GM19099 (cell line): ENCODE results near the gene DKK3.

ENCODE experiments used
- POLR2A ChIP-seq: IDR thresholded peaks from 3 replicates; pipeline ENCODE4 v1.6.1; 2011; ENCODE audit warnings: low read depth; ENCODE audit not compliant: insufficient read length; ENCODE audit errors: extremely low read depth

The DKK3 gene

DNA sequence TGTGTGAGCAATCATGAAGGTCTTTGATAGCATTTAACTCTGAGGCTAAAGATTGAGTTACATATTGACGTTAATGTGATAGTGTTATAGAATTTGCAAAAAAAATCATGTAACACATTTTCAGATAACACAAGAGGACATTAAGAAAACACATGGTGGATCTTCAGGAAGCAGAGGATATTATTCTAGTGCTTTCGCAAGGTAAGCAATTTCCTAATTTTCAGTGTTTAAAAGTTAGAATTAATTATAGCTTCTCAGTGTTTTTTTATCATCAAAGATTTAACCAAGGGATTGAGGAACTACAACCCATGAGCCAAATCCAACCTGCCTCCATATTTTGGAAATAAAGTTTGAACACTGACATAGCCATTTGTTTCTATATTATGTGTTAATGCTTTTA, 78.5 kb downstream of the DKK3 start:
- TF ChIP-seq POLR2A: no peak

DNA sequence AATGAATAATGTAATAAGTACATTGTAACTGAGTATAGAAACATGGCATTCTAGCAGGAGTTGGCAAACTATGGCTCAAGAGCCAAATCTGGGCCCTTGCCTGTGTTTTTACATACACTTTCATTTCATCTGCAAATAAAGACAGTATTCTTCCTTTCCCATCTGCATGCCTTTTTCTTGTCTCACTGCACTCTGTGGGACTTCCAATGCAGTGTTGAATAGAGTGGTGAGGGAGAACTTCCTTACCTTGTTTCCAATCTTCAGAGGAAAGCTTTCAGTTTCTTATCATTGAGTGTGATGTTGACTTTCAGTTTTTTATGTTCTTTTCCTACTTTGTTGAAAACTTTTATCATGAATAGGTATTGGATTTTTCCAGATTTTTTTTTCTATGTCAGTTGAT, 84.6 kb downstream of the DKK3 start:
- no peak for TF ChIP-seq POLR2A

DNA sequence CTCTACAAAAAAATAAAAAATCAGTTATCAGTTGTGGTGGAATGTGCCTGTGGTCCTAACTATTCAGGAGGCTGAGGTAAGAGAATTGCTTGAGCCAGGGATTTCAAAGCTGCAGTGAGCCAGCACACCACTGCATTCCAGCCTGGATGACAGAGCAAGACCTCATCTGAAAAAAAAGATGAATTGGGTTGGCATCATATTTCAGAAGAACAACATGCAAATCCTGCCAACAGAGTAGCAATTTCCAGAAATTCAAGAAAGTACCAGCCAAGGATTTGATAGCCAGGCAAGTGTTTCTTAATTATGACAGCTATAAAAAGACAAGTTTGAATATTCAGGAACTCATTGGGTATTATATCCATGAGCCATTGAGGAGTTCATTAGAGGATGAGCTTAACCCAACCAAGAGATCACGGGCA, 91.4 kb downstream of the DKK3 start:
- no peak for TF ChIP-seq POLR2A

DNA sequence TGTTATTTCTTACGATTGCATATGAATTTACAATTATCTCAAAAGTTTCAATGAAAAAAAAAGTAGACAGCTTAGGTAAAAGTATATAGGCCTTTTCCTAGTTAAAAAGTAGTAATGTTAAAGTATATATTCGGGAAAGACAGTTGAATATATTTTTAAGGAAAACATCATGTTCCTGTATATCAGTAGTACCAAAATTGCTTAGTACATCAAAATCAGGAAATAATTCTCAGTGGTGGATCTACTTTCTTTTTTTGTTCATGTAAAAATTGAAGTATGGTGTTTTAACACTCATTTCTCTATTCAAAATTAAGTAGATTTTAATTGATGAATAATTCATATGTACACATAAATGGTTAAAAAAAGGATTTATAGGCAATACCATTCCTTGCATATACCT, 92.8 kb downstream of the DKK3 start:
- no peak for TF ChIP-seq POLR2A

DNA sequence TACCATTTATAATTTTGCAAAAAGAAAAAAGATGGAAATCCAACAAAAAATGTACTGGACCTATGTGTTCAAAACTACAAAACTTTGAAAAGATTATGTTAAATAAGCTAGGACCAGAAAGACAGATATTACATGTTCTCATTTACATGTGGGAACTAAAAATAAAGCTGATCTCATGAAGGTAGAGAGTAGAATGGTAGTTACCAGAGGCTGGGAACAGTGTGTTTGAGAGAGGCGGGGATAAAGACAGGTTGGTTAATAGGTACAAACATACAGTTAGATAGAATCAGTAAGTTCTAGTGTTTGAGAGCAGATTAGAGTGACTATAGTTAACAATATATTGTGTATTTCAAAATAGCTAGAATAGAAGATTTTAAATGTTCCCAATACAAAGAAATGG, 95.0 kb downstream of the DKK3 start:
- TF ChIP-seq POLR2A: no peak
